HFFc6 (cell line): ENCODE results near the gene KCNQ1. TPM values are rescaled to one million over a fixed set of nuclear protein-coding genes. Genes with fewer than 3 reads are reported as not detected.
A peak's percentile ranks its signal among the peaks of the same experiment; 100 is the strongest.

Experiments used
- DNase-seq: peaks from one replicate; pipeline ENCODE4 v3.0.0-alpha.2; 2018
- H3K27ac Mint-ChIP-seq: 2 replicates; pipeline ENCODE4 v1.8.0; 2020; ENCODE audit warnings: mild to moderate bottlenecking, mixed read lengths
- H3K27me3 Mint-ChIP-seq: 2 replicates; pipeline ENCODE4 v1.8.0; 2021; ENCODE audit warnings: mild to moderate bottlenecking, moderate library complexity, mixed read lengths; ENCODE audit not compliant: insufficient read depth
- H3K36me3 Mint-ChIP-seq: 2 replicates; pipeline ENCODE4 v1.8.0; 2021; ENCODE audit warnings: low read depth, mixed read lengths
- H3K4me1 Mint-ChIP-seq: 2 replicates; pipeline ENCODE4 v1.8.0; 2020; ENCODE audit warnings: low read depth, mixed read lengths
- H3K4me3 Mint-ChIP-seq: 2 replicates; pipeline ENCODE4 v1.8.0; 2020; ENCODE audit warnings: mild to moderate bottlenecking, moderate library complexity, mixed read lengths
- H3K9me3 Mint-ChIP-seq: 2 replicates; pipeline ENCODE4 v1.8.0; 2020; ENCODE audit warnings: mild to moderate bottlenecking, mixed read lengths
- total RNA-seq, 6 experiments: library from RNA; stranded (reverse); fragmentation: NEBNext Ultra II Directional; extraction: Animal tissue kit (Norgen Biotek cat#: 25700); gene quantifications; 2 replicates in 1 of 6; 3 replicates in 5 of 6; pipeline ENCODE4 v1.2.3, GENCODE V29; 2021
- TF ChIP-seq, protein P1 (sequence below): fragments of 200-600 bp; sonication (generic); IDR thresholded peaks from 2 replicates; pipeline ENCODE4 v1.5.0; 2021; ENCODE audit warnings: antibody characterized with exemption, mild to moderate bottlenecking

Gene KCNQ1
- total RNA-seq, 6 experiments from 2014 or later: not detected

DNA sequence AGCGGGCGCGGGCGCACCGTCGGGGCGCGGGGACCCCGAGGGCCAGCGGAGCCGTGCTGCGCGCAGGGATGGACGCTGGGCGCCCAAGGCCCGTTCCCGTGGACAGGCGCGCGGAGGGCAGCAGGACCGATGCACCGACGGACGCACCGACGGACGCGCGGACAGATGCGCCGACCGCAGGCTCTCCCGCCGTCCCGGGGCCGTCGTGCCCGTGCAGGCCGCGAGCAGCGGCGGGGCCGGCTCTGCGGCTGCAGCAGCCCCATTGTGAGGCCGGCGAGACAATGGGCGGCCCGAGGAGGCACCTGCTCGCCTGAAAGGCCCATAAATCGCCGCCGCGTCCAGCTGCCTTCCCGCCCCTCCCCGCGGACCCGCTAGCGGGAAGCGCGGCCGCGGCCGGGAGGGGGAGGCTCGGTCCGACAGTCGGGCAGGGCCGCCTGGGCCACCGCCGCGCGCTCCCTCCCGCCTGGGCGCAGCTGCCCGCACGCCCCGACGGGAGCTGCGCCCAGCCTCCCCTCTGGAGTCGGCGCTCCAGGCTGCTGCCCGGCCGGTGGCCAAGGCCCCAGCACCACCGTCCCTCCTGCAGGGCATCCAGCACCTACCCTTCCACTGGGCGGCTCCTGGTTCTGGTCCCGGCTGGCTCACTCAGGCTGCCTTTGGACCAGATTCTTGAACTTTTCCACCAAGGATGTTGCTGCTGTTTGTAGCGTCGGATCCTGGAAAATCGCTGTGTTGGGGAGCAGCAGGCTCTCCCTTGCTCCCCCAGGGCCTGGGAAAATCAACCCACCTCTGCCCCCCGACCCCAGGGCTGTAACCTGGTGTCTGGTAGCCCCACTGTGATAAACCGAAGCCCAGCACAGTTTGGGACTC, 425.0 kb downstream of the KCNQ1 start:
- Mint-ChIP-seq H3K4me3 (no peak overlapping the region), H3K36me3 (peaks cover 3% of the 10 kb centered on the region; the same call in 1 of the 2 replicates), H3K27me3 (peaks cover 37% of the 10 kb centered on the region), H3K27ac (no peak overlapping the region), H3K9me3 (peaks cover 7% of the 10 kb centered on the region; the same call in 1 of the 2 replicates), H3K4me1 (no peaks in the 10 kb centered on the region)
- DNase-seq: no peak
- TF ChIP-seq, protein P1, sequence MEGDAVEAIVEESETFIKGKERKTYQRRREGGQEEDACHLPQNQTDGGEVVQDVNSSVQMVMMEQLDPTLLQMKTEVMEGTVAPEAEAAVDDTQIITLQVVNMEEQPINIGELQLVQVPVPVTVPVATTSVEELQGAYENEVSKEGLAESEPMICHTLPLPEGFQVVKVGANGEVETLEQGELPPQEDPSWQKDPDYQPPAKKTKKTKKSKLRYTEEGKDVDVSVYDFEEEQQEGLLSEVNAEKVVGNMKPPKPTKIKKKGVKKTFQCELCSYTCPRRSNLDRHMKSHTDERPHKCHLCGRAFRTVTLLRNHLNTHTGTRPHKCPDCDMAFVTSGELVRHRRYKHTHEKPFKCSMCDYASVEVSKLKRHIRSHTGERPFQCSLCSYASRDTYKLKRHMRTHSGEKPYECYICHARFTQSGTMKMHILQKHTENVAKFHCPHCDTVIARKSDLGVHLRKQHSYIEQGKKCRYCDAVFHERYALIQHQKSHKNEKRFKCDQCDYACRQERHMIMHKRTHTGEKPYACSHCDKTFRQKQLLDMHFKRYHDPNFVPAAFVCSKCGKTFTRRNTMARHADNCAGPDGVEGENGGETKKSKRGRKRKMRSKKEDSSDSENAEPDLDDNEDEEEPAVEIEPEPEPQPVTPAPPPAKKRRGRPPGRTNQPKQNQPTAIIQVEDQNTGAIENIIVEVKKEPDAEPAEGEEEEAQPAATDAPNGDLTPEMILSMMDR: no peak

DNA sequence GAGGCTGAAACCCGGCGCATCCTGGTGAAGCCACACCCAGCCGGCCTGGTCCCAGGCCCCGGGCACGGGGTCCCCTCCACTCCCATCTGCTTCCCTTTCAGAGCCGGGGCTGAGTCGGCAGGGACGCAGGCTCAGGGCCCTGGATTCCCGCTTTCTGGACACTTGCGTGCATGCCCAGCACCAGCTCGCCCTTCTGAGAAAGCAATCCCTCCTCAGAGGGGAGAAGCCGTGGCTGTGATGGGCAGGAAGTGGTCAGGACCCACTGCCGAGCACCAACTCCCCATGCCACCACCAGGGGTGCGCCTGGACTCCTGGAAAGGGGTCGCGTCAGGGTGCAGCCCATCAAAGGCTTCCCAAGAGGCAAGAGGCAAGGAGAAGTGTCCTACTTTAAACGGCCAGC, 425.7 kb downstream of the KCNQ1 start:
- no peaks in the 10 kb centered on the region for H3K4me1 Mint-ChIP-seq
- peaks cover 36% of the 10 kb centered on the region for H3K27me3 Mint-ChIP-seq
- TF ChIP-seq, protein P1: no peak; the same call in 1 of the 2 replicates

DNA sequence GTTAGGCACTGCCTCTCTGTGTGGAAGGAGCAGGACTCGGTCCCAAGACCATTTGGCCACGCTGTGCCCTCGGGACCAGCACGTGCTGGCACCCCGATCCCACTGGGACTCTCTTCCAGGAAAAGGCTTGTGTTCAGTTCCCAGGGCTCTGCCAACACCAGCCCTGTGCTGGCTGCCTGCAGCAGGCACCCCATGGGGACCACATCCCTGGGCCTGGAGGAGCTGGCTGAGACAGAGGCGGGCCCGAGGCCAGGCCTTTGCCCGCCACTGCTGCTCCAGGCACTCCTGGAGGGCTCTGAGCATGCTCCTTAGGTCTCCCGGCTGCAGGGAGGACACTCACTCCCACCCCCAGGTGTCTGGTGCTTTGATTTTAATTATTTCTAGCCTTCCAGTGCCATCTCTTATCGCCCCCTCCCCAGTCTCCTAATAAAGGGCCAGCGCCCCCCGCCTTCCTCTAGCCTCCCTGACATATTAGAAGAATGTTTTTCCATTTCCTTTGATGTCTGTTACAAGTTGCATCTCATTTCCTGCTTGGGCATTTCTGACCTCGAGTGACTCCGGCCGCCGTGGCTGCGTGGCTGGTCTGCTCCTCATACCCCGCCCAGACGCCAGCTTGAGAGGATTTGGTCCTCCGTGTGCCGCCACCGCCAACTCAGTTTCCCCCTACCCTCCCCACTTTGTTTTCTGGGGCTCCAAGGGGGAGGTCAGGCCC, 426.3 kb downstream of the KCNQ1 start:
- Mint-ChIP-seq H3K4me1 (no peaks in the 10 kb centered on the region), H3K27ac (no peak overlapping the region), H3K27me3 (peaks cover 40% of the 10 kb centered on the region), H3K4me3 (no peak overlapping the region), H3K36me3 (peaks cover 3% of the 10 kb centered on the region; the same call in 1 of the 2 replicates), H3K9me3 (peaks cover 7% of the 10 kb centered on the region; the same call in 1 of the 2 replicates)
- TF ChIP-seq, protein P1: peak; percentile 4; the same call in 1 of the 2 replicates
- no peak for DNase-seq

More for the DNA sequence above, 425.7 kb downstream of the KCNQ1 start:
- H3K36me3 Mint-ChIP-seq: peaks cover 3% of the 10 kb centered on the region; the same call in 1 of the 2 replicates
- no peak overlapping the region for H3K4me3 Mint-ChIP-seq
- no peak for DNase-seq
- no peak overlapping the region for H3K27ac Mint-ChIP-seq
- peaks cover 7% of the 10 kb centered on the region; the same call in 1 of the 2 replicates for H3K9me3 Mint-ChIP-seq

DNA sequence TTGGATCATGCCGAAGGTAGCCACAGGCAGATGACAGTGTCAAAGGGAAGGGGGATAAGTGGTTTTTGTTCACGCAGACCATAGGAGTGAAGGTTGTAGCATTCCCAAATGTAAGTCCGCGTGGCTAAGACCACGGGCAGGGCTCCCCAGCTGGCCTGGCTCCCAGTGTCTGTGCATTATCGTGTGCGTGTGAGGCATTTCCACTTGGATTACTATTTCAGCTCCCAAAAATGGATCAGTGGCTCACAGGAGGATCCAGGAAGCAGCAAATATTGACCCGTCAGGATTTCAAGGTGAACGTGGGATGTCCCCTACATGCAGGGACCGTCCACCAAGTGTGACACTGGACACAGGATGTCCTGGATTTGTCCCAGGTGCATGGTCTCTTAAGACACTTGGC, 430.2 kb downstream of the KCNQ1 start:
- H3K36me3 Mint-ChIP-seq: no peaks in the 10 kb centered on the region
- no peak overlapping the region for H3K27ac Mint-ChIP-seq
- no peak overlapping the region for H3K4me3 Mint-ChIP-seq
- H3K4me1 Mint-ChIP-seq: peaks cover 5% of the 10 kb centered on the region; the same call in 1 of the 2 replicates
- peaks cover 53% of the 10 kb centered on the region for H3K27me3 Mint-ChIP-seq
- no peak for DNase-seq
- 0 out of 2 replicates have a peak, but pooled peaks cover 3% of the 10 kb centered on the region for H3K9me3 Mint-ChIP-seq
- TF ChIP-seq, protein P1: no peak

DNA sequence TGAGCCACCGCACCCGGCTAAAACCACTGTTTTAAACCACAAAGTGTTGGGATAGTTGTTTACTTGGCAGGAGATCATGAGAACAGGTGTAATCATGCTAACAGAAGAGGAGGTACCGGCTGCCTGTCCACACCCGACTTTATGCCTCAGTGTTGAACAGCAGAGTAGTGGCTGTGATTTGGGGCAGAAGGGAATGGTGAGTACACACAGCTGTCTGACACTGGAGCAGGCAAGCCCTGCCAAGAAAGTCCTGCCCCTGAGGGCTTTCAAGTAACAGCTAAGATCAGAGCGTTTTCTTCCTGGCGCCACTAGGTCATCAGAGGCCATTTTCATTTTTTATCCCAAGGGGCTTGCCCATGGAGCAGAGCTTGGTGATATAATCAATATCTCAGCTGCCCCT, 432.7 kb downstream of the KCNQ1 start:
- no peak for DNase-seq
- TF ChIP-seq, protein P1: no peak
- H3K27me3 Mint-ChIP-seq: peaks cover 52% of the 10 kb centered on the region
- no peak overlapping the region for H3K4me3 Mint-ChIP-seq
- H3K36me3 Mint-ChIP-seq: no peaks in the 10 kb centered on the region
- H3K9me3 Mint-ChIP-seq: 0 out of 2 replicates have a peak, but pooled peaks cover 3% of the 10 kb centered on the region
- peaks cover 5% of the 10 kb centered on the region; the same call in 1 of the 2 replicates for H3K4me1 Mint-ChIP-seq
- H3K27ac Mint-ChIP-seq: no peak overlapping the region
